HG02884 (cell line): ENCODE measurements around the gene PHF5A.
"Not testable (repeated sequence)": the region's sequence is repeated elsewhere in the genome, so short reads cannot be mapped to it uniquely, and the experiment has no call there.

ENCODE experiments used
- ATAC-seq: cut with Tn5 transposase; IDR thresholded peaks from one replicate; pipeline ENCODE4 v1.9.1; 2021; ENCODE audit warnings: mild to moderate bottlenecking, moderate library complexity; ENCODE audit not compliant: unreplicated experiment

PHF5A gene

DNA sequence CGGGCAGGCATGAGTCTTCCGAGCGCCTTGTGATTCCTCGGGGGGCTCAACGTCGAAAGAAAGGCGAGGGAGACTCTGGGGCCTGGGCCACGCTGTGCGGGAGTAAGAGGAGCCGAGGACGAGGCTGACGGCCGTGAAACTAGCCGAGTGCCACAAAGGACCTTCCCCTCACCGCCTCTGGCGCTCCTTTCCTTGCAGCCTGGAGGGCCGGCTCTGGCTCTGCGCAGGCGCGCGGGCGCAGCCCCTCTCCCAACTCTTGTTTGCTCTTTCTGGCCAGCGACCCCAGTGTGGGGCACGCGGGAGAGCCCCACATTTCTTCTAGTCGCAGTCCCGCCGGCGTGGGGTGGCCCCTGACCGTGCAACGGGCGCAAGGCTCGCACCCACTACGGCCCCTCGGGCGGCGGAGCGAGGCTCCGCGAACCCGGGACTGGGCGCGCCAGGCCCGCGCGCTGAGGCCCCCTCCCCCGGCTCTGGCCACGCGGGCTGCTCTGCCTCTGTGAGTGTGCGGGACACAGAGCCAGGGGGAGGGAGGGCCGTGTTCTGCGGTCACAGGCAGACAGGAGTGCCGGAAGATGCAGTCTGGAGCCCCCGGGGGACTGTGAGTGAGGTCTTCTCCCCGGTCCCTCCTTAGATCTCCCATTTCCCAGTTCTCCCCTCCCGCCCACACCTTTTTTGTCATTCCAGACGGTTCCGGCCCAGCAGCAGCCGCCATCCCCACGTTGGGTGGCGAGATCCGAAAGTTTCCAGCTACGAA, 20.9 kb downstream of the PHF5A start:
- ATAC-seq: no peak

DNA sequence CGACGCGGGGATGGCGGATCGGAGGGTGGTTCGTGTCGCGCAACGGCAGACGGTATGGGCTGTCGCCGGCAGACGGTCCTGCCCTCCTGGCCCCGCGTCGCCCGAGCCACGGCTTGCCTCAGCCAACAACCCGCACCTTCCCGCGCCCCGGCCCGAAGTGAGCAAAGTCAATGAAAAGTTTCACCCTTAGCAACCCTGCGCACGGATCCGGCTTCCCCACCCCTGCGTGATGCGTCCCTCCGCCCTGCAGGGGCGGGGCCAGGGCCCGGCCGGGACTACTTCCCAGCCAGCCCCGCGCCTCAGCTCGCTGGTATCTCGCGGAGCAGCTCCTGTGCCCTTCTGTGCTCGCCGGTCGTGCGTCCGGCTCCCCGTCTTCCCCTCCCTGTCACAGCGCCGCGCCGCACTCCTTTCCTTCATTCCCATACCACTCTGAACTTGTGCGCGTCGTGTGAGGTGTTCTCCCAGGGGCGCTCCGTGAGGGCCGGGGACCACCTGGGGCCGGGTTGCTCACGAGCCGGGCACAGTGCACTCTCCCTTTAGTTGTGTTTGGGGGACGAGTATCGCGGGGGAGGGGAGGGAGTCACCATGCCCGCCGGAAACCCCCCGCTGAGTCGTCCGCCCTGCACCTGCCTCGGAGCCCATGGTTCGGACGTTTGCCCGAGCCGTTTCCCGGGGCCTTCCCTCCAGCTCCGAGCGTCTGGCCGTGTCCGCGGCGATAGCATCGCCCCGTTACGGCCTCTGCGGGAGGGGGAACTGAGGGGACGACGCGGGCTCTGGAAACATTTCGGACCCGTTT, 21.7 kb downstream of the PHF5A start, which contains the start of gene TOB2:
TSS of gene TOB2 (minus strand) at position 163 of the 796 bp plus-strand sequence. CDS start 9,456 bp downstream, outside the sequence.
- ATAC-seq: peak; percentile 34

DNA sequence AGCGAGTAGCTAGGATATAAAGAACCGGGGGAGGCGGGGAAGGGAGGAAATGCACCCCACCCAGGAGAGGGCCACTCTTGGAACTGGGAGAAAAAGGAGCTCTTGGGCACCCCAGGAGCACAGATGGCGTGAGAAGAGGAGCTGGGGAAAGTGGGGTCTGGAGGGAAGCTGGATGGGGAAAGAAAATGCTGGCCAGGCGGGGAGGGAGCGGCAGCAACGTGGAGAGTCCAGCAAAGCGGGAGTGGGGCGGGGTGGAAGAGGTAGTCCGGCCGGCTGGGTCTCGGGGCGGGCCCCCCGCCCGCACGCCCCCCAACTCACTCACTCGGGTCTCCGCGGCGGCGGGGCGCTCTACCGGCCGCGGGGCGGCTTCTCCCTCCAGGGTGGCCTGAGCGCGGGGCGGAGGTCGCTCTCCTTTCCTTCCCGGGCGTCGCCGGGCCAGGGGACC, 22.4 kb downstream of the PHF5A start:
- no peak for ATAC-seq

DNA sequence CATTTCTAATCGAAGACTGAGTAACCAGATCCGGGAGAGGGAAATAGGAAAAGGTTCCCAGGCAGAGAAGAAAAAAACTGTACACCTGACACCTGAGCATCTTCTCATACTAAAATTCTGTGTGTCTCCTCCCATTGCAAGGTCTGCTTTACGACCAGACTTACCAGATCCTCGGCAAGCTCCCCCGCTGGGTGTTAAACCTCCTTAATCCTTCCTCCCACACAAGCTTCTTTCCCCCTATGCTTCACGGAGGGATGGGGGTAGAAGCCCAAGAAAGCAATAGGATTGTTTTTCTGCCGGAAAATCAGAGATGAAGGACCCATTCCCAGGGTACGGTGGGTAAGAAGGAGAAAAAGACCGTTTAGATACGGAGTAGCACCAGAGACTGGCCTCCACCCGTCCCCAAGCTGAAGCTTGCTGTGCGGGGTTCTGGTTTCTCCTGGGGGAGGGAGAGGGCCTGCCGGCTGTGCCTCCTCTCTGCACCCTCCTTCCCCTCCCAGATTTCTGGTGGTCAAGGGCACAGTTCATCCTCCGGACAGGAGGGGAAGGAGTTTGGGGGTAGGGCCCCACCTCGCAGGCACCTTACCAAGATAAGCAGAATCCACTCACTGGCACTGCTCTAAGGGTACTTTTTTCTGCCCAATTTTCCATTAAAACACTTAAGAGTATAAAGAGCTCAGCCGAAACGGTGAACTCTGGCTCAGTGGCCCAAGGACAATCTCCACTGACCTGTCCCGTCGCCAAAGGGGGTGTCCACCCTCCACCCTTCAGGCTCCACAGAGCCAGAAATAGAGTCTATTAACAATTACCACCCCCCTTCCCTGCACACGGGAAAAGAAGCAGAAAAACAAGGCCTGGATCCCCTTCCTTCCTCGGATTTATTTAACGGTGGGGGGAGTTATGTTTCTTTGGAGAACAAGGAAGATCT, 23.1 kb downstream of the PHF5A start:
- no peak for ATAC-seq

DNA sequence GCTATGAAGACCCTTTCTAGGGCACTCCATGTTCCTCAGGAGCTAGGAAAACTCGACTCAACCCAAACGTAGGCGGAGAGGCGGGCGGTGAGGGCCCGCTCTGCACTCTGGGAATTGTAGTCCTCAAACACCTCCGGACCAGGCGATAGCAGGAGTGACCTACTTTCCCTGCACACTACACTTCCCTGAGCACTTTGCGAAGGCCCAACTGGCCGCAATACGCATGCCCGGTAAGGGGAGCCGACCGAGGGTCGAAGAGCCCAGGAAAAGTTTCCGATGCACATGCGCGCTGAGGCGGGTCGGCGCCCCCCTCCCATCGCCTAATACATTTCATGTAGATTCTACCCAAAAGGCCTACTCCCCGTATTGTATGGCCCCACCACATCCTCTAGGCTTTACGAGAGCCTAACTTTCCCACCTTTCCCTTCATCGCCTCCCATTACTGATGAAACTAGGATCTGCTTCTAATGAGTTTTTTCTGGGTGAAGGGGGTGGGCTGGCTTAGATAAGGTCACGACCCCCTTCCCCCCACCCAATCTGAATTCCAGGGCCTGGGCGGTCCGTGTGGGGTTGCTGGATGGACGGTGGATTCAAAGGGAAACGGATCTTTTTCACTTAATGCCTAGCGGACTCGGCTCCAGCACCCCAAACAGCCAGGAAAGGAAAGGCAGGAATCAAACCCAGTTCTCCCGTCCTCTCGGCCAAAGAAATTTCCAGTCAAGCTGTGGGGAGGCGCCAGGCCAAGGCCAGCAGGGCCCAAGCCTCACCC, 23.9 kb downstream of the PHF5A start:
- ATAC-seq: peak; percentile 47

DNA sequence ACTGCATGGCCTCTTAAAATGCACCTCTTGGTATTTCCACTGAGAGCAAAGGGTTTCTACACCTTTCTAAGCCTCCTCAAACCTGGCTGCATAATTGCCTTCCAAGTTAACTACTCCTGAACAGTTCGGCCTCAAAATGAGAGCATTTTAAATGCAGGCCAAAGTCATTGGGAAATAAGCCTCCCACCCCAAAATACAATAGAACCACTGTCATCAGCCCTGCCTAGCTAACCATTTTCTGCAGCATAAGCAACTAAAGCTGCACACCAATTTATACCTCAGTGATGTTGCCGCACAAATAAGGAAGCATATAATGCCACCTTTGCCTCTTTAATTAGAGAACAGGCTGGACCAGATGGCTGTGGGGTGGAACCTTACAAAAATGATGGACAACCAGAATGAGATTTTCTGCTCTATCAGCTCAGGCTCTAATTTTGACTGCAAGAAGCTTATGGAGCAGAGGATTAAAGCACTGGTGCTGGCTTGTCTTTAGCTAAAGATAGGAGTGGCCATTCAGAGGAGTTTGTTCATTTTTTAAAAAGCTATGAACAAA, 26.2 kb downstream of the PHF5A start:
- ATAC-seq: no peak

DNA sequence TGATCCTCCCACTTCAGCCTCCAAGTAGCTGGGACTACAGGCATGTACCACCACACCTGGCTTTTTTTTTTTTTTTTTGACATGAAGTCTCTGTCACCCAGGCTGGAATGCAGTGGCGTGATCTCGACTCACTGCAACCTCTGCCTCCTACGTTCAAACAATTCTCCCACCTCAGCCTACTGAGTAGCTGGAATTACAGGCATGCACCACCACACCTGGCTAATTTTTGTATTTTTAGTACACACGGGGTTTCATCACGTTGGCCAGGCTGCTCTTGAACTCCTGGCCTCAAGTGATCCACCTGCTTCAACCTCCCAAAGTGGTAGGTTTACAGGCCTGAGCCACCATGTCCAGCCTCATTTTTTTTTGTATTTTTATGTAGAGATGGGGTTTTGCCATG, 28.0 kb downstream of the PHF5A start:
- ATAC-seq: not testable (repeated sequence)

DNA sequence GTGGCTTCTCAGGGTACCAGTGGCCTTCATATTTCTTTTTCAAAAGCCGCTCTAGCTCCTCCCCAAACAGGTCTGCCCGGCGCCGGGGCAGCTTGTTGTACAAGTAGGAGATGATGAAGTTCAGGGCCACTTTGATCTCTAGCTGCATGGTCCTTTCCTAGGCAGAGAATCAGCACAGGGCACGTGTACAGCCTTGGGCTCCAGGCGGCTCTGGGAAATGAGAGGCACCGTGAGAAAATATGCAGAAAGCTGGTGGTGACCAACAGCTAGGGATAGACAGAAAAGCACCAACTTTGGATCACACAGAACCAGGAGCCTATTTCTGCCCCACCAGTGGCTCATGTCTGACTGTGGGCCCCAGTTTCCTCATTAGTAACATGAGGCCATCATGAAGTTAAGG, 31.3 kb downstream of the PHF5A start:
- no peak for ATAC-seq

DNA sequence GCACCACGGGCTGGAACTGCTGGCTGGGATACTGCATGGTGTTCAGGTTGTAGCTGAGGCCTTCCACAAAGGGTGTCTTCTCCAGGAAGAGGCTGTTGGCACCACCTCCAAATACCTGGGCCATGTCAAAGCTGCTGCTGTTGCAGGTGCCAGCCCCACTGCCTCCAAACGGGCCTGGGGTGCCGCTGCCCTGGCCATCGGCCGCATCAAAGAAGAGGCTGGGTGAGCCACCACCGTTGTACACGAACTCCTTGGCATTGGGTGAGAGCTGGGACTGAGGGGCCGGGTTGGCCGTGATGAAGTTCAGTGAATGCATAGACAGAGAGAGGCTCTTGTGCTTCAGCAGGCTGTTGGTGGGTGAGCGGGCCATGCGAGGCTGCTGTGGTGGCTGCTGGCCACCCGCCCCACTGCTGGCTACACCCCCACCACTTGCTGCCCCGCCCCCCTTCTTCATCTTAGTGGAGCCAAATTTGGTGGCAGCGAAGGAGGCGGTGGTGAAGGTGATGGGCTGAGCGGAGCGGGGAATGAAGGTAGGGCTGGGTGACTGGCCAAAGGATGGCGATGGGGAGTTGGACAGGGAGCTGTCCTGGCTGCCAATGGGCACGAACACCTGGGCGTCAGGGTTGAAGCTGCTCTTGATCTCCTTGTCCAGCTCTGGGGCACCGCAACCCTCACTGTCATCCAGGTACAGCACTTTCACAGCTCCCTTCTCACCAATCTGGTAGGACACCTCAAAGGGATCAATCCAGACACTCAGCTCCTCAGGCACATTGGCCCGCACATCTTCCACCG, 32.0 kb downstream of the PHF5A start:
- no peak for ATAC-seq

DNA sequence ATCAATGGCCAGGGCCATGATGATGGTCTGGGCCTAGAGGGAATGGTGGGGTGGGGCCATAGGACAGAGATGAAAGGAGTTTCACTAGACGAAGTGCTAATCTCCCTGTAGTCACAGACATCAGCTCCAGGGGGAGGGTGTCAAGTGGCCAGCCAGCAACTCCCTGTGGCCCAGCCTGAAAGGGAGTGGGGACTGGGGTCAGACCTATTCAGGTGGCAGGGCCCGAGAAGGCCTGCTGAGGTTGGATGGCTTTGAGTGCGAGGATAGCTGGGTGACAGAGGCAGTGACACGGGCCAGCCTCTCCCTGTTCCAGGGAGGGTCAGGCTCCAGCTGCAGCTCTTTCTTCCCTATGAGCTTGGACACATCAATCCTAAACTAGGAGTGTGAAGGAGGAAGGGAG, 32.9 kb downstream of the PHF5A start:
- no peak for ATAC-seq

DNA sequence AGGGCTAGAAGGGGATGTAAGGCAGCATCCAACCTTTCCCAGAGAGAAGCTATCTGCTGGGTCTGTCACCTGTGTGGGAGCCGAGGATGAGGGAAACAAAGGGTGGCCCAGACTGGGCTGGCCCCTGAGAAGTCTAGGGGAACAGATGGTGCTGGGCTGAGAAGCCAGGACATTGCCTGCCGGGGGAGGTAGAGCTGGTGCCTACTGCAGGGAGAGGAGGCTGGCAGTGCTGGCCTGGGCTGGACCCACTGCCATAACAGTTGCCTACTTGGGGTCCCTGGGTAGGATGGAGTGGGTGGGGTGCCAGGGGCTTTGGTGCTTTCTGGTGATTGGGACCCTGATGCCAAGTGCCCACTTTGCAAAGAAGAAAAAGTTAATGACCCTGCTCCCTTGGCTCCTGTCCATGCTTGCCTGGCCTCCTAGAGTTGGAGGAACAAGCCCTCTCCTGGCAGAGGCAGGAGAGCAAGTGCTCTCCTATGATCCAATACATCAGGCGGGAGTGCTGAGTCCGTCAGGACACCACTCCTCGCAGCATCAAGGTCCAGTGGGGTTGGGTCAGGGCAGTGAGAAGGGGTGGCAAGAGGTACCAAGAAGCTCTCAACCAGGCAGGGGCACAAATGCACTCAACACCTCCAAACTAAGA, 34.0 kb downstream of the PHF5A start:
- not testable (repeated sequence) for ATAC-seq

DNA sequence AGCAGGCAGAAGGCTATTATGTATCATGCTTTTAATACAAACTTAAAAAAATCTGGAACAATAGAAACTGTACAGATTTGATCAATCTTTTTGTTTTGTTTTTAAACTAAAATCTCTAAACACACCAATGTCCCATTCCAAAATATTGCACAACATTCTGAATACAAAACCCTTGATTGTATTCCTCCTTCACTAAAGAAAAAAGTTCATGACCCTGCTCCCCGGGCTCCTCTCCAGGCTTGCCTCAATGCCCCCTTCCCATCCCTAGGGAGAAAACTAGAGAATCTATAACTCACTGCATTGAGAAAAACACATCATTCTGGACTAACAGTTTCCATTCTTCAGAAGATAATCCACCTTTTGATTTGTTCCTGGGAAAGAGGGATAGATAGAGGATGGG, 35.0 kb downstream of the PHF5A start:
- not testable (repeated sequence) for ATAC-seq

DNA sequence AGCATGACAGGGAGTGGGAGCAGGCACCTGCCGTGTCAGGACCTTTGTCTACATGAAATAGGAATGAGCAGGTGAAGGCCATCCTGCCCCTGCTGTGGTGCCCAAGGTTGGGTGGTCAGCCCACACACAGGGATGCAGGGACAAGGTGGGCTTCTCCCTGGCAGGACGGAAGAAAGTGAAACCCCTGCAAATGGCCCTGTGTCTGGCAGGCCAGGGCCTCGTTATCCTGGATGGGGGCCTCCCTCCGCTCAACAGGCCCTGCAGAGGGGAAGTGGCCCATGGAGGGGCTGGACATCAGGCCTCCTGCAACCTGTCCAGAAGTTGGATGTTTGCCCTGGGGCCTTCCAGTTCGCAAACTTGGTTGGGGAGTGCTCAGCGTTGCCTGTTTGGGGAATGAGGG, 36.8 kb downstream of the PHF5A start:
- no peak for ATAC-seq

DNA sequence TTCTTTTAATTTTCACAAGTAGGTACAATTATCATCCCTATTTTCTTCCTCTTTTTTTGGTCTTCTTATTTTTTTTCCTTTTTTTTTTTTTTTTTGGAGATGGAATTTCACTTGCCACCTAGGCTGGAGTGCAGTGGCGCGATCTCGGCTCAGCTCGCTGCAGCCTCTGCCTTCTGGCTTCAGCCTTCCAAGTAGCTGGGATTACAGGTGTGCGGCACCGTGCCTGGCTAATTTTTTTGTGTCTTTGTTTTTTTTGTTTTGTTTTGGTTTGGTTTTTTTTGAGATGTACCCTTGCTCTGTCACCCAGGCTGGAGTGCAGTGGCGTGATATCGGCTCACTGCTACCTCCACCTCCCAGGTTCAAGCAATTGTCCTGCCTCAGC, 38.5 kb downstream of the PHF5A start:
- no peak for ATAC-seq

DNA sequence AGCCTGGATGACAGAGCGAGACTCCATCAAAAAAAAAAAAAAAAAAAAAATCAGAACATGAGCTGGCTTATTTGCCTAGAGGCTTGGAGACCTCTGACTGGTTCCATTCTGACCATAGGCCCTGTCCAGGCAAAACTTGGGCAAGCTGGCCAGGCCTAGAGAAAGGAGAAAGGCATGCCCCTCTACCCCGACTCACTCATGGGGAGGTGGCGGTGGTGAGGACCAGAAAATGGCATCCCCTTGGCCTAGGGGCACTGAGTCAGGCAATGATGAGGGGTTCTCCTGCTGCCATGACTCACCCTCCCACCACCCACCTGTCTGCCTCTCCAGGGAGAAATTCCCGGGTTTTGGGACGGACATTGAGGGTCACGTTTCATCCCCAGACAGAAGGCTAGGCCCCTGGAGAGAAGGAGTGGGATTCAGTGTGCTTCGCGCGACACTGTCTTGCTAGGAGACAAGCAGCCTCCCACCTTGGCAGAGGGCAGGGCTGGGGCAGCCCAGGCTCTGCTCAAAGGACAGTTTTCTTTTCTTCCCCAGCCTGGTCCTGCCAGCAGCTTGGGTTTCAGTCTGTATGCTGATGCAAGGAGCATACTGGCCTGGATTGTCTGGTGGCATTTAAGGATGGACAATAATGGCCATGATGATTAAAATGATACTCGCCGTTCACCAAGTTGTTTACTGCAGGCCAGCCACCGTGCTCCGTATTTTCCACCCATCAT, 39.1 kb downstream of the PHF5A start:
- no peak for ATAC-seq

DNA sequence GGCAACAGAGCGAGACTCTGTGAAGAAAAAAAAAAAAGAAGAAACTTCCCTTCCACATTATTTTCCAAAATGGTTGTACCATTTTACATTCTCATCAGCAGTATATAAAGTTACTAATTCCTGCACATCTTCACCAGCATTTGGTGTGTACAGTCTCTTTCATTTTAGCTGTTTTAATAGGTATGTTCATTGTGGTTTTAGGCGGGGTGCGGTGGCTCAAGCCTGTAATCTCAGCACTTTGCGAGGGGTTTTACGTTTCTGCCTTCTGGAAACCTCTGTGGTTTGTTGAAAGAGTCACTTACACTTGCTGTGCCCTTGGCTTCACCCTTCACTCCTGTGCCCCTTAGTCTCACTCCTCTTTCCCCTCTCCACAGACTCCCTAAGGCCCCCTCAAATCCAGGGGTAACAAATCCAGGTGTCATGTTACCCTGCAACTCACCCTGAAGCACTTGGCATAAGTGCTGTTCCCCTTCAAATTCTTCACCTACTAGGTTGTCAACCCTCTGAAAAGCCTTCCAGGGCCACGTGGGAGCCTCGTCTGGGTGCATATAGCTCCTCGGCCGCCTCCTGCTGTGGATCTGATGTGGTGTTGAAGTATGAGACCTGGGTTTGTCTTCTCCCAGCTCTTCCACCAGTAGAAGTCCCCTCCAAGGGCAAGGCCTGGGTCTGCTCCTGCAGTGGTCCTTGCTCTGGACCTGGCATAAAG, 42.7 kb downstream of the PHF5A start:
- ATAC-seq: no peak

DNA sequence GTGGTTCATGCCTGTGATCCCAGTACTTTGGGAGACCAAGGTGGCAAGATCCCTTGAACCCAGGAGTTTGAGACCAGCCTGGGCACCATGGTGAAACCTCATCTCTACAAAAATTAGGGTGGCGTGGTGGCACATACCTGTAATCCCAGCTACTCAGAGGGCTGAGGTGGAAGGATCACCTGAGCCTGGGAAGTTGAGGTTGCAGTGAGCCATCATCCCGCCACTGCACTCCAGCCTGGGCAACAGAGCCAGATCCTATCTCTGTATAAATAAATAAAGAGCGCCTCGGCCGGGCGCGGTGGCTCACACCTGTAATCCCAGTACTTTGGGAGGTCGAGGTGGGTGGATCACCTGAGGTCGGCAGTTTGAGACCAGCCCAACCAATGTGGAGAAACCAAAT, 49.8 kb downstream of the PHF5A start:
- ATAC-seq: no peak
